ENCODE data around the gene TNFSF11.

DNA sequence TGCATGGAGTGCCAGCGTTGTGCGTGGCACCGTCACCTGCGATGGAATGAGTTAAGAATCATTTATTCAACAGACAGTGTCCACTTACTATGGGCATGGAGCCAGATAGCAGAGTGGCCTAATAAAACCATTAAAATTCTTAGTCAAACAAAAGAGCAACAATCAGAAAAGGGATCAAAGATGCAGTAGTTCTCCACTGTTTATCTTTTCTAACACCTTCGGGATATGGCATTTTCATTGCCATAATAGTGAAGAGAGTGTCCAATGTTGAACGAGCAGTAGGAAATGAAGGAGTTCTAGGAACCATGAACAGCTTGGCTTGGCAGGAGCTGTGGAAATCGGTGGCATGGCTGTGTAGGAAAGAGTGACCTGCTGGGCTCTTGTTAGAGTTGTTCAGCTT, 2.0 kb downstream of the TNFSF11 start:
- TF ChIP-seq, protein P1, sequence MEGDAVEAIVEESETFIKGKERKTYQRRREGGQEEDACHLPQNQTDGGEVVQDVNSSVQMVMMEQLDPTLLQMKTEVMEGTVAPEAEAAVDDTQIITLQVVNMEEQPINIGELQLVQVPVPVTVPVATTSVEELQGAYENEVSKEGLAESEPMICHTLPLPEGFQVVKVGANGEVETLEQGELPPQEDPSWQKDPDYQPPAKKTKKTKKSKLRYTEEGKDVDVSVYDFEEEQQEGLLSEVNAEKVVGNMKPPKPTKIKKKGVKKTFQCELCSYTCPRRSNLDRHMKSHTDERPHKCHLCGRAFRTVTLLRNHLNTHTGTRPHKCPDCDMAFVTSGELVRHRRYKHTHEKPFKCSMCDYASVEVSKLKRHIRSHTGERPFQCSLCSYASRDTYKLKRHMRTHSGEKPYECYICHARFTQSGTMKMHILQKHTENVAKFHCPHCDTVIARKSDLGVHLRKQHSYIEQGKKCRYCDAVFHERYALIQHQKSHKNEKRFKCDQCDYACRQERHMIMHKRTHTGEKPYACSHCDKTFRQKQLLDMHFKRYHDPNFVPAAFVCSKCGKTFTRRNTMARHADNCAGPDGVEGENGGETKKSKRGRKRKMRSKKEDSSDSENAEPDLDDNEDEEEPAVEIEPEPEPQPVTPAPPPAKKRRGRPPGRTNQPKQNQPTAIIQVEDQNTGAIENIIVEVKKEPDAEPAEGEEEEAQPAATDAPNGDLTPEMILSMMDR (IDR thresholded peaks at IDR 0.05): no peak
- TF ChIP-seq EZH2 (IDR thresholded peaks at IDR 0.05; ENCODE audit: borderline replicate concordance, insufficient read depth, low read depth, low read length, poor library complexity, severe bottlenecking): no peak
